Measurements from ENCODE around the gene ID3. TPM values are rescaled to one million over a fixed set of nuclear protein-coding genes. Genes with fewer than 3 reads are reported as not detected.

ID3 gene
- total RNA-seq, 2 experiments from 2014 or later, result 14.7 to 14.8 TPM

DNA sequence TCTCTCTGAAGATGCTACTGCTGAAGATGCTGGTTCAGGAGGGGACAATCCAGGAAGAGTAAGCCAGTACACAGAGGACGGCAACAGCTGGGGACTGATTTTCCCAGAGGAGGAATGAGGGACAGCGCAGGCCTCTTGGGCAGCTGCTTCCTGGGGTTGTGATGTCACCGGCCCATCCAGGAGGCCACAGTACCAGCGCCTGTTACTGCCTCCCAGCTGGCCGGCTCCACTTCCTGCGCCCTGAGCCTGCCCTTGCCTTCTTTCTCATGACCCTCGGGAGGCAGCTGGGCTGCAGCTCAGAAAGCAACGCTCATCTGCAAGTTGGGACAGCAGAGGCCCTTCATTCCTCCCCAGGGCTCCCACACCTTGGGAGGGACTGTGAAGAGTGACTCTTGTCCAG is 21.9 kb upstream of the ID3 start:
- Mint-ChIP-seq H3K27me3 (peaks cover 4% of the 10 kb centered on the region), H3K4me1 (peaks cover 23% of the 10 kb centered on the region), H3K9me3 (no peaks in the 10 kb centered on the region), H3K36me3 (ENCODE audit: low read depth) (no peaks in the 10 kb centered on the region), H3K27ac (no peak overlapping the region), H3K4me3 (no peak overlapping the region)
- ChIA-PET POLR2A (no interaction called here), CTCF (interaction anchor here (1.2 kb wide), 1 partner anchor 54 kb away, joined by 3 read pairs; no protein-coding TSS in a partner anchor)
- no peak for DNase-seq

DNA sequence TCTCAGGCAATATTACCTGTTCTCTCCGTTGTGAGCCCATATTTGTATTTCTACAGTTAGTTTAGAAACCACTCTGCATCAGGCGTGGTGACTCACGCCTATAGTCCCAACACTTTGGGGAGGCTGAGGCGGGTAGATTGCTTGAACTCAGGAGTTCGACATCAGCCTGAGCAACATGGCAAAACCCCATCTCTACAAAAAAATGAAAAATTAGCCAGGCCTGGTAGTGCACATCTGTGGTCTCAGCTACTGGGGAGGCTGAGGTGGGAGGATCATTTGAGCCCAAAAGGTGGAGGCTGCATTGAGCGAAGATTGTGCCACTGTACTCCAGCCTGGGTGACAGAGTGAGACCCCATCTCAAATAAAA is 19.7 kb upstream of the ID3 start:
- no peaks in the 10 kb centered on the region for H3K9me3 Mint-ChIP-seq

DNA sequence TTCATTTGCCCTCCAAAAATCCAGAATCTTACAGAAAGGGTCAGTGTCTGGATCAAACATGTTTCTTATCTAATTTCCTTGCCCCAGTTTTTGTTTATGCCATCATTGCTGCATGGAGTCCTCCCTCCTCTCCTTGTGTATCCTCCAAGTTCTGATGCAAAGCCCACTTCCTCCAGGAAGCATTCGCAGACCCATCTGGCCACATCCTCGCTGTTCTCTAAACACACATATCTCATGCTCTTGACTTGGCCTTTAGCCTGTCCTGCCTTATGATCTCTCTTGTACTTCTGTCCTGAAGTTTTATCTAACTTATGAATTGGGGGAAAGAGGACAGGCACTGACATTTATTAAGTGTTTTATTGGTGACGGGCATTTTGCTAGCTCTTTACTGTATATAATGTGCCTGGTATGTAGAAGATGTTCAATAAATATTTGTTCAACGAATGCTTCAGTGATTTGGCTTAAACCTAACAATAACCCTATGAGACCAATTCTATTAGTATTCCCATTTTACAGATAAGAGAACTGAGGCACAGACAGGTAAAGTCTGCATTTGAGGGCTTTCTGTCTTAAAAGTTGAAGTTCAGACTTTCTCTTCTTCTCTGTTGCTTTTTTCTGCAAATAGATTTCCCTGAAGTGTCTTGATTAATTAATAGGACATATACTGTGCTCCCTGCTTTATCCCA is 19.2 kb upstream of the ID3 start:
- Mint-ChIP-seq H3K27ac (peak overlapping the region; percentile 60), H3K36me3 (ENCODE audit: low read depth) (no peaks in the 10 kb centered on the region), H3K9me3 (no peaks in the 10 kb centered on the region), H3K27me3 (peaks cover 11% of the 10 kb centered on the region), H3K4me1 (peaks cover 23% of the 10 kb centered on the region), H3K4me3 (no peak overlapping the region)
- POLR2A ChIA-PET, result interaction anchor here (1.2 to 2.6 kb wide), 4 partner anchors 19 to 41 kb away, joined by 3 to 19 read pairs (median 9); partner anchors contain the start of gene ID3
- CTCF ChIA-PET, result interaction anchor here (1.5 to 4.0 kb wide), 3 partner anchors 22 to 56 kb away, joined by 4 to 28 read pairs (median 6); no protein-coding TSS in a partner anchor
- DNase-seq, result no peak

More for the DNA sequence above, 19.7 kb upstream of the ID3 start:
- Mint-ChIP-seq H3K4me1 (peaks cover 23% of the 10 kb centered on the region), H3K36me3 (ENCODE audit: low read depth) (no peaks in the 10 kb centered on the region), H3K27me3 (peaks cover 11% of the 10 kb centered on the region), H3K4me3 (no peak overlapping the region), H3K27ac (no peak overlapping the region)
- POLR2A ChIA-PET, result no interaction called here
- DNase-seq, result no peak
- CTCF ChIA-PET, result no interaction called here

DNA sequence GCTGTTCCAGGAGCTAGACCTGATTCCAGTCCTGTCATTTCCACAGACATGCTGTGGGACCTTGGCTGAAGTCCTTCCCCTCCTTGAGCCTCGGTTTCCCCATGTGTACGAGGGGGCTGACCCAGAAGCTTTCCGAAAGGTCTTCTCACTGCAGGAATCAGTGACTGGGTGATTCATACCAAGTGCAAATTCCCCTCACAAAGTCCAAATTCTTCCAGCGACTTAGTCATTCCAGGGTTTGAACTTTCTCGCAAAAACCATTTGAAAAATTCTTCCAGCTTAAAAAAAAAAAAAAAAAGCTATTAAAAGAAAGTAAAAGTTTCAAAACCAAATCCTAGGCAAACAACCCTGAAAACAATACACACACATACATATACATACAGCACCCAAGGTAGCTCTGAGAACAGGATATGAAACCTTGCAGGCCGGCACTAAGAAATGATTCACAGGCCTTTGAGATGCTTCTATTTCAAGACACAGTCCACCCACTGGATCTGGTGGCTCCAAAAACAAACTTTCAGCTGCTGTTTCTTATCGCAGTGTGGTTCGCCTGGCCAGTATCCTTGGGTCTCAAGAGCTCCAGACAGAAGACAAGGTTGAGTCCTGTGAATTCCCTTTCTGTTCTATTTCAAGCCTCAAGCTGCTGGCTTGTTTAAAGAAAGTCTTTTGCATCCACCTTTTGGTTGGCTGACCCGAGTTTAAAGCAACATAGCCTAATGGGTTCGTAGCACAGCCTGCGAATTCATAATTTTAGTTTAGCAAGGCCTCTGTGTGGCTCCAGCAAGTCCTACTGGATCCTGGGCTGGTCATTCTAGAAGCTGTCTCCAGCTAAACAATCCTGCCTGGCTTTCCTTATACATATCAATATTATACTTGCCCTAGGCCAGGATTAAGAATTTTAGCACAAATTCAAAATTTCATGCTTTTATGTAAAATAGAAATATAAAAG is 18.0 kb upstream of the ID3 start:
- H3K4me3 Mint-ChIP-seq, result no peak overlapping the region
- DNase-seq, result peak; percentile 51
- POLR2A ChIA-PET, result interaction anchor here (0.6 to 2.6 kb wide), 15 partner anchors 11 to 233 kb away, joined by 3 to 19 read pairs (median 4); partner anchors contain the start of genes HNRNPR and ID3
- peaks cover 12% of the 10 kb centered on the region for H3K27me3 Mint-ChIP-seq
- peak overlapping the region; percentile 69 for H3K27ac Mint-ChIP-seq
- CTCF ChIA-PET, result interaction anchor here (0.7 to 4.0 kb wide), 15 partner anchors 11 to 868 kb away, joined by 3 to 28 read pairs (median 4); partner anchors contain the start of gene ID3
- peaks cover 23% of the 10 kb centered on the region for H3K4me1 Mint-ChIP-seq
- H3K9me3 Mint-ChIP-seq, result no peaks in the 10 kb centered on the region
- H3K36me3 Mint-ChIP-seq (ENCODE audit: low read depth), result no peaks in the 10 kb centered on the region

DNA sequence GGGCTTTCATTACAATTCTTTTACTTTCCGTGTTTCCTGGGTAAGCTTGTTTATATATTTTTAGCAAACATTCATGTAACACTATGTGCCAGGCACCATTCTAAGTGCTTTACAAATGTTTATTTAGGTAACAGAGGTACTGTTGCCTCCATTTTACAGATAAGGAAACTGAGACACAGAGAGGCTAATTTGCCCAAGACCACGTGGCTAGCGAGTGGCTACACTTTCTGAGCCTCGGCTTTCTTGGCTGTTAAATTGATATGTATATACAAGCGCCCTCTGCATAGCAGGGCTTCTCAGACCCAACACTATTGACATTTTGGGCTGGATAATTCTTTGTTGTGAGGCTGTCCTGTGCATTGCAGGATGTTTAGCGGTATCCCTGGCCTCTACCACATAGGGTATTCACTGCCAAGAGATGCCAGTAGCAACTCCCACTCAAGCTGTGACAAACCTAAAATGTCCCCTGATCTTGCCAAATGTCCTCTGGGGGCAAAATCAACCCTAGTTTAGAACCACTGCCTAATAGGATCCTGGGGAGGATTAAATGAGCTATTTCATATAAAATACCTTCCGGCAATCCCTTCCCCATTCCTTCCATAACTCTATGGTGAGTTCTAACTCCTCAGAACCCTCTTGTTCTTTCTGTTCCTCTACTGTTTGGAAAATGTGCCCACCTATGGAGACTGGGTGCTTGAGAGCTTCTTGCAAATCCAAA is 17.2 kb upstream of the ID3 start:
- H3K36me3 Mint-ChIP-seq (ENCODE audit: low read depth), result no peaks in the 10 kb centered on the region
- peaks cover 23% of the 10 kb centered on the region for H3K4me1 Mint-ChIP-seq
- no peak overlapping the region for H3K4me3 Mint-ChIP-seq

DNA sequence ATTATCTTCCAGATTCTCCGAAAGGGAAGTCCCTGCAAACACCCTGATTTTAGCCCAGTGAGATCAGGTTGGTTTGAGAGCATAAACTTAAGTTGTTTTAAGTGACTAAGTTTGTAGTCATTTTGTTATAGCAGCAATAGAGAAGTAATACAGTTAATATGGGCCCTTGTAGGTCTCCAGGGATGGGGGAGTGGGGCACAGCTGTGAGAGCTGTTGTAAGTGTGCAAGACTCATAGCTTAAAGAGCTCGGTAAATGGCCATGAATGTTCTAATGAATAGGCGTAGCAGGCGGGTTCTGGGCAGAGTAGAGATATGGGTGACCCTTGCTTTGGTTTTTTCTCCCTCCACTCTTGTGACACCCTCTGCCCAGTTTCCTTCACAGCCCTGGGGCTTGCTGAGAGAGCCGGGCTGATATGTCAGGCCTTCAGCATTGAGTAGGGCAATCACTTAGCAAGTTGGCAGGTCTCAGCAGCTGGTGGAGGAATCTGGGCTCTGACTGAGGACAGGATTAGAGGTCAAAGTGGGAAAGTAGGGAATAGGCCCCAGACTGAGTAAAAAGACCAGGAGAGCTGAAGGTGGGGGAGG is 16.0 kb upstream of the ID3 start:
- H3K27ac Mint-ChIP-seq, result no peak overlapping the region
- H3K4me1 Mint-ChIP-seq, result peaks cover 23% of the 10 kb centered on the region
- H3K9me3 Mint-ChIP-seq, result no peaks in the 10 kb centered on the region
- no peaks in the 10 kb centered on the region for H3K36me3 Mint-ChIP-seq (ENCODE audit: low read depth)
- CTCF ChIA-PET, result interaction anchor here (0.7 to 4.0 kb wide), 3 partner anchors 38 to 61 kb away, joined by 3 to 28 read pairs (median 7); no protein-coding TSS in a partner anchor
- H3K27me3 Mint-ChIP-seq, result peaks cover 22% of the 10 kb centered on the region
- no peak overlapping the region for H3K4me3 Mint-ChIP-seq
- no peak for DNase-seq
- POLR2A ChIA-PET, result interaction anchor here (0.5 to 2.6 kb wide), 3 partner anchors 15 to 51 kb away, joined by 3 to 19 read pairs (median 3); partner anchors contain the start of gene ID3

More for the DNA sequence above, 17.2 kb upstream of the ID3 start:
- H3K27ac Mint-ChIP-seq, result no peak overlapping the region
- POLR2A ChIA-PET, result interaction anchor here (0.7 to 2.6 kb wide), 12 partner anchors 11 to 232 kb away, joined by 3 to 19 read pairs (median 4); partner anchors contain the start of genes HNRNPR and ID3
- CTCF ChIA-PET, result interaction anchor here (0.9 to 4.0 kb wide), 12 partner anchors 11 to 195 kb away, joined by 3 to 28 read pairs (median 4); partner anchors contain the start of gene ID3
- no peaks in the 10 kb centered on the region for H3K9me3 Mint-ChIP-seq
- H3K27me3 Mint-ChIP-seq, result peaks cover 14% of the 10 kb centered on the region
- DNase-seq, result no peak

DNA sequence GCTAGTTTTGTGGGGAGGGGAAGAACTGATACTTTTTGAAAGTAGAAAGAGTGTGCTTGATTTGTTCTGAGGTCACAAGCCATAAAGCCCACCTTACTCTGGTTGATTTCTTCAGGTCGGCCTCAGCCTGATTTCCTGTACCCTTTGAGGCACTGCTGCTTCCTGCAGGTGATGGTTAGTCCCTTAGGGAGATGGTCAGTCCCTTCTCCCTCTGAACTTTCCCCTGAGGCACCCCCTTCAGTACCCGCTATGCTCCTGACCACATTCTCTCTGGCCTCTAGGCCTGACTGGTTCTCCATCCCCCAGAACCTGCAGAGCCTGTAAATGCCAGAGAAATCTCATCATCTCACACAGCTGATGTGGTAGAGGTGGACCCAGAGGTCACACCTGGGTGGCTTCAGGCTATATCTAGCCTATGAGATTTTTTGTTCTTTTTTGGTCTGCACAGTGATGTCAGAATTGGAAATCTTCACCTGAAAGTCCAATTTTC is 15.0 kb upstream of the ID3 start:
- Mint-ChIP-seq H3K4me1 (peaks cover 23% of the 10 kb centered on the region), H3K9me3 (no peaks in the 10 kb centered on the region), H3K27ac (no peak overlapping the region), H3K36me3 (ENCODE audit: low read depth) (no peaks in the 10 kb centered on the region), H3K27me3 (peaks cover 30% of the 10 kb centered on the region), H3K4me3 (no peak overlapping the region)
- POLR2A ChIA-PET, result interaction anchor here (0.6 to 1.3 kb wide), 2 partner anchors 14 to 370 kb away, joined by 3 read pairs; no protein-coding TSS in a partner anchor
- CTCF ChIA-PET, result interaction anchor here (0.5 to 4.0 kb wide), 3 partner anchors 48 to 63 kb away, joined by 4 to 28 read pairs (median 4); no protein-coding TSS in a partner anchor
- no peak for DNase-seq

DNA sequence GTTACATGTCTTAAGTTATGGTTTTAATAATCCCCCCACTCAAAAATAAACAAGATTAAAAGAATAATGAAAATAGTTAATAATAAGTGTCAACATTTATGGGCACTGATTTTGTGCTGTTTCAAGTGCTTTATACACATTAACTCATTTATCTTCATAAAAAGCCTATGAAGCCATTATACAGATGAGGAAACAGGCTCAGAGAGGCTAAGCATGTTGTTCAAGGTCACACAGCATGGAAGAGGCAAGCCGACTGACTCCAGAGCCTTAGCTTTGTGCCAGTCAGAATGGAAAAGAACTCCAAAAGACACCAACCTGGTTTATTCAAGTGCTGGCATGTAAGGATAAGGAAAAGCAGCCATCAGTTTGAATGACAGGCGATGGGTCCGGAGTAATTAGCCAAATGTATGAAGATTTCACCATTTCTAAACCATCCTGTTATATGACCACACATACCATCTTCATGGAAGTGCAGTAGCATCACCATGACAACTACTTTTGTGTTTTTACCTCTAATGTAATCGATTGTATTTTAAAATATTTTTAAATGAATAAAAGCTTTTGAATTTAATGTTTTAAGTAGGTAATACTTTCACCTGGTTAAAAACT is 14.4 kb upstream of the ID3 start:
- Mint-ChIP-seq H3K27me3 (peaks cover 36% of the 10 kb centered on the region), H3K4me3 (no peak overlapping the region), H3K36me3 (ENCODE audit: low read depth) (no peaks in the 10 kb centered on the region), H3K9me3 (no peaks in the 10 kb centered on the region), H3K27ac (no peak overlapping the region), H3K4me1 (peaks cover 20% of the 10 kb centered on the region)
- DNase-seq, result no peak
- ChIA-PET POLR2A (interaction anchor here (0.6 kb wide), 1 partner anchor 369 kb away, joined by 3 read pairs; no protein-coding TSS in a partner anchor), CTCF (interaction anchor here (0.5 to 1.6 kb wide), 3 partner anchors 49 to 63 kb away, joined by 4 to 6 read pairs (median 4); no protein-coding TSS in a partner anchor)

DNA sequence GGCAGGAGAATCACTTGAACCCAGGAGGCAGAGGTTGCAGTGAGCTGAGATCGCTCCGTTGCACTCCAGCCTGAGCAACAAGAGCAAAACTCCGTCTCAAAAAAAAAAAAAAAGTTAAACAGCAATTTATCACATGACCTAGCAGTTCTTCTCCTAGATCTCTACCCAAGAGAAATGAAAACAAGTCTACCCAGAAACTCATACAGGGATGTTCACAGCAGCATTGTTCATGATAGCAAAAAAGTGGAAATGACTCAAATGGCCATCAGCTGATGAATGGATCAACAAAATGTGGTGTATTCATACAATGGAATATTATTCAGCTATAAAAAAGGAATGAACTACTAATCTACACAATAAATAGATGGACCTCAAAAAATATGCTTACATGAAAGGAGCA is 12.2 kb upstream of the ID3 start:
- no peaks in the 10 kb centered on the region for H3K36me3 Mint-ChIP-seq (ENCODE audit: low read depth)
- CTCF ChIA-PET, result interaction anchor here (1.3 to 1.9 kb wide), 2 partner anchors 12 to 66 kb away, joined by 5 to 7 read pairs; partner anchors contain the start of gene ID3

DNA sequence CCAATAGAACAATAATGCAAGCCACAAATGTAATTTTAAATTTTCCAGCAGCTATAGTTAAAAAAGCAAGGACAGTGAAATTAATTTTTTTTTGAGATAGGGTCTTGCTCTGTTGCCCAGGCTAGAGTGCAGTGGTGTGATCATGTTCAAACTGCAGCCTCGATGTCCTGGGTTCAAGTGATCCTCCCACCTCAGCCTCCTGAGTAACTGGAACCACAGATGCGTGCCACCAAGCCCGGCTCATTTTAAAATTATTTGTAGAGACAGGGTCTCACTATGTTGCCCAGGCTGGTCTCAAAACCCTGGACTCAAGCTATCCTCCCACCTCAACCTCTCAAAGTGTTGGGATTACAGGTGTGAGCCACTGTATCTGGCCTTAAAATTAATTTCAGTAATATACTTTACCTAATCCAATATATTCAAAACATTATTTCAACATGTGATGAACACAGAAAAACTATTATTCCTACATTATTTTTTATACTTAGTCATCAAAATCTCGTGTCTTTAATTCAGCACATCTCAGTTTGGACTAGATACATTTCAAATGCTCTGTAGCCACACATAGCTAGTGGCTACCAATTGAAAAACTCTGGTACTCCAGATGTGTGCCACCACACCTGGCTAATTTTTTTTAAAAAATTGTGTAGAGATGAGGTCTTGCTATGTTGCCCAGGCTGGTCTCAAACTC is 10.8 kb upstream of the ID3 start:
- peaks cover 58% of the 10 kb centered on the region for H3K27me3 Mint-ChIP-seq
- DNase-seq, result no peak
- H3K9me3 Mint-ChIP-seq, result no peaks in the 10 kb centered on the region
- no peak overlapping the region for H3K4me3 Mint-ChIP-seq
- CTCF ChIA-PET, result interaction anchor here (0.5 to 1.5 kb wide), 3 partner anchors 15 to 68 kb away, joined by 3 to 4 read pairs (median 3); no protein-coding TSS in a partner anchor
- H3K27ac Mint-ChIP-seq, result no peak overlapping the region
- H3K4me1 Mint-ChIP-seq, result peaks cover 6% of the 10 kb centered on the region
- H3K36me3 Mint-ChIP-seq (ENCODE audit: low read depth), result no peaks in the 10 kb centered on the region
- POLR2A ChIA-PET, result interaction anchor here (1.1 to 2.0 kb wide), 2 partner anchors 21 to 45 kb away, joined by 3 to 5 read pairs; no protein-coding TSS in a partner anchor

More for the DNA sequence above, 12.2 kb upstream of the ID3 start:
- peaks cover 49% of the 10 kb centered on the region for H3K27me3 Mint-ChIP-seq
- POLR2A ChIA-PET, result no interaction called here
- H3K4me1 Mint-ChIP-seq, result peaks cover 6% of the 10 kb centered on the region
- H3K4me3 Mint-ChIP-seq, result no peak overlapping the region
- H3K27ac Mint-ChIP-seq, result no peak overlapping the region
- DNase-seq, result no peak
- no peaks in the 10 kb centered on the region for H3K9me3 Mint-ChIP-seq
